ENCODE data around the gene ACOX3. TPM values are rescaled to one million over a fixed set of nuclear protein-coding genes. Genes with fewer than 3 reads are reported as not detected.

Gene ACOX3
- total RNA-seq, 1 experiment from 2014 or later, result 11.0 TPM

- H3K9me3 Mint-ChIP-seq (ENCODE audit: low read depth, unreplicated experiment), result no peaks in the 10 kb centered on the region
- intact Hi-C loops (cut with micrococcal nuclease; ENCODE audit: unreplicated experiment), result no loop called here
- H3K27ac Mint-ChIP-seq (ENCODE audit: unreplicated experiment), result no peak overlapping the region
- H3K4me1 Mint-ChIP-seq (ENCODE audit: low read depth, unreplicated experiment), result no peaks in the 10 kb centered on the region
- BruUV-seq (replicated peaks), result no TSS peak
- DNase-seq, result no peak
- TF ChIP-seq CTCF (IDR thresholded peaks at IDR 0.05; ENCODE audit: unreplicated experiment), result no peak
- no peaks in the 10 kb centered on the region for H3K27me3 Mint-ChIP-seq (ENCODE audit: unreplicated experiment)
- H3K4me3 Mint-ChIP-seq (ENCODE audit: low read depth, unreplicated experiment), result no peak overlapping the region
- H3K36me3 Mint-ChIP-seq (ENCODE audit: insufficient read depth, unreplicated experiment), result peaks cover 3% of the 10 kb centered on the region
- CTCF ChIA-PET, result no interaction called here
Measured at GRCh38 chr4:8398347-8398746, 42.2 kb downstream of the ACOX3 start.

GRCh38 chr4:8396762-8397406 is 43.6 kb downstream of the ACOX3 start:
- CTCF ChIA-PET, result no interaction called here
- intact Hi-C loops (cut with micrococcal nuclease; ENCODE audit: unreplicated experiment), result no loop called here
- Mint-ChIP-seq H3K27ac (ENCODE audit: unreplicated experiment) (no peak overlapping the region), H3K9me3 (ENCODE audit: low read depth, unreplicated experiment) (no peaks in the 10 kb centered on the region), H3K27me3 (ENCODE audit: unreplicated experiment) (no peaks in the 10 kb centered on the region), H3K4me1 (ENCODE audit: low read depth, unreplicated experiment) (no peaks in the 10 kb centered on the region), H3K36me3 (ENCODE audit: insufficient read depth, unreplicated experiment) (no peaks in the 10 kb centered on the region), H3K4me3 (ENCODE audit: low read depth, unreplicated experiment) (no peak overlapping the region)
- no TSS peak for BruUV-seq (replicated peaks)
- TF ChIP-seq CTCF (IDR thresholded peaks at IDR 0.05; ENCODE audit: unreplicated experiment), result no peak
- DNase-seq, result no peak

GRCh38 chr4:8395504-8396296 is 44.8 kb downstream of the ACOX3 start:
- CTCF ChIA-PET, result no interaction called here
- TF ChIP-seq CTCF (IDR thresholded peaks at IDR 0.05; ENCODE audit: unreplicated experiment), result no peak
- Mint-ChIP-seq H3K4me1 (ENCODE audit: low read depth, unreplicated experiment) (no peaks in the 10 kb centered on the region), H3K9me3 (ENCODE audit: low read depth, unreplicated experiment) (no peaks in the 10 kb centered on the region), H3K4me3 (ENCODE audit: low read depth, unreplicated experiment) (no peak overlapping the region), H3K27ac (ENCODE audit: unreplicated experiment) (no peak overlapping the region), H3K27me3 (ENCODE audit: unreplicated experiment) (no peaks in the 10 kb centered on the region), H3K36me3 (ENCODE audit: insufficient read depth, unreplicated experiment) (no peaks in the 10 kb centered on the region)
- no peak for DNase-seq
- intact Hi-C loops (cut with micrococcal nuclease; ENCODE audit: unreplicated experiment), result no loop called here
- BruUV-seq (replicated peaks), result no TSS peak

GRCh38 chr4:8394806-8395205 is 45.7 kb downstream of the ACOX3 start:
- Mint-ChIP-seq H3K4me1 (ENCODE audit: low read depth, unreplicated experiment) (no peaks in the 10 kb centered on the region), H3K9me3 (ENCODE audit: low read depth, unreplicated experiment) (no peaks in the 10 kb centered on the region), H3K27me3 (ENCODE audit: unreplicated experiment) (no peaks in the 10 kb centered on the region), H3K36me3 (ENCODE audit: insufficient read depth, unreplicated experiment) (no peaks in the 10 kb centered on the region), H3K27ac (ENCODE audit: unreplicated experiment) (no peak overlapping the region), H3K4me3 (ENCODE audit: low read depth, unreplicated experiment) (no peak overlapping the region)
- intact Hi-C loops (cut with micrococcal nuclease; ENCODE audit: unreplicated experiment), result no loop called here
- no peak for DNase-seq
- TF ChIP-seq CTCF (IDR thresholded peaks at IDR 0.05; ENCODE audit: unreplicated experiment), result no peak
- BruUV-seq (replicated peaks), result no TSS peak
- CTCF ChIA-PET, result no interaction called here
